ENCODE results near the gene PSMC3IP. TPM values are rescaled to one million over a fixed set of nuclear protein-coding genes. Genes with fewer than 3 reads are reported as not detected.

Gene PSMC3IP
- total RNA-seq, 1 donor from 2014 or later: 5.6 TPM

GRCh38 chr17:42535155-42536047, 42.1 kb downstream of the PSMC3IP start:
- no peaks in the 10 kb centered on the region for H3K9me3 Mint-ChIP-seq (ENCODE audit: unreplicated experiment)
- H3K4me1 Mint-ChIP-seq (ENCODE audit: unreplicated experiment): peaks cover 48% of the 10 kb centered on the region
- H3K36me3 Mint-ChIP-seq (ENCODE audit: unreplicated experiment): peaks cover 10% of the 10 kb centered on the region
- peak overlapping the region; percentile 96 for H3K27ac Mint-ChIP-seq (ENCODE audit: unreplicated experiment)
- no peak for TF ChIP-seq CTCF (IDR thresholded peaks at IDR 0.05)
- DNase-seq (ENCODE audit: extremely low spot score, unreplicated experiment): no peak
- peak overlapping the region; percentile 64 for H3K4me3 Mint-ChIP-seq (ENCODE audit: unreplicated experiment)
- no peaks in the 10 kb centered on the region for H3K27me3 Mint-ChIP-seq (ENCODE audit: unreplicated experiment)

GRCh38 chr17:42531455-42532354, 45.8 kb downstream of the PSMC3IP start:
- Mint-ChIP-seq H3K4me1 (ENCODE audit: unreplicated experiment) (peaks cover 41% of the 10 kb centered on the region), H3K9me3 (ENCODE audit: unreplicated experiment) (no peaks in the 10 kb centered on the region), H3K27ac (ENCODE audit: unreplicated experiment) (peak overlapping the region; percentile 73), H3K4me3 (ENCODE audit: unreplicated experiment) (peak overlapping the region; percentile 64), H3K27me3 (ENCODE audit: unreplicated experiment) (no peaks in the 10 kb centered on the region), H3K36me3 (ENCODE audit: unreplicated experiment) (no peaks in the 10 kb centered on the region)
- no peak for DNase-seq (ENCODE audit: extremely low spot score, unreplicated experiment)
- TF ChIP-seq CTCF (IDR thresholded peaks at IDR 0.05): peak; percentile 51

GRCh38 chr17:42530952-42531454, 46.5 kb downstream of the PSMC3IP start:
- Mint-ChIP-seq H3K36me3 (ENCODE audit: unreplicated experiment) (no peaks in the 10 kb centered on the region), H3K4me1 (ENCODE audit: unreplicated experiment) (peaks cover 45% of the 10 kb centered on the region), H3K27me3 (ENCODE audit: unreplicated experiment) (no peaks in the 10 kb centered on the region), H3K4me3 (ENCODE audit: unreplicated experiment) (no peak overlapping the region), H3K9me3 (ENCODE audit: unreplicated experiment) (no peaks in the 10 kb centered on the region), H3K27ac (ENCODE audit: unreplicated experiment) (peak overlapping the region; percentile 39)
- TF ChIP-seq CTCF (IDR thresholded peaks at IDR 0.05): no peak
- DNase-seq (ENCODE audit: extremely low spot score, unreplicated experiment): no peak

GRCh38 chr17:42529061-42529460, 48.5 kb downstream of the PSMC3IP start:
- Mint-ChIP-seq H3K9me3 (ENCODE audit: unreplicated experiment) (no peaks in the 10 kb centered on the region), H3K27me3 (ENCODE audit: unreplicated experiment) (no peaks in the 10 kb centered on the region), H3K36me3 (ENCODE audit: unreplicated experiment) (no peaks in the 10 kb centered on the region), H3K4me3 (ENCODE audit: unreplicated experiment) (no peak overlapping the region), H3K4me1 (ENCODE audit: unreplicated experiment) (peaks cover 43% of the 10 kb centered on the region), H3K27ac (ENCODE audit: unreplicated experiment) (no peak overlapping the region)
- DNase-seq (ENCODE audit: extremely low spot score, unreplicated experiment): no peak
- no peak for TF ChIP-seq CTCF (IDR thresholded peaks at IDR 0.05)

Data from osteocyte (in vitro differentiated cells).